ENCODE data around the gene SNAP25. TPM values are rescaled to one million over a fixed set of nuclear protein-coding genes. Genes with fewer than 3 reads are reported as not detected.

Gene SNAP25
- total RNA-seq, 1 experiment from 2014 or later, result not detected

GRCh38 chr20:10200330-10200729 is 18.3 kb upstream of the SNAP25 start:
- H3K4me1 ChIP-seq (replicated peaks; ENCODE audit: insufficient read depth), result no peaks in the 10 kb centered on the region
- H3K79me2 ChIP-seq (ENCODE audit: low read depth), result no peaks in the 10 kb centered on the region
- no peaks in the 10 kb centered on the region for H4K20me1 ChIP-seq (ENCODE audit: insufficient read depth)
- no peaks in the 10 kb centered on the region for H3K9me3 ChIP-seq (ENCODE audit: insufficient read depth, low read depth)
- ChIA-PET CTCF (interaction anchor here (0.7 kb wide), 1 partner anchor 1286 kb away, joined by 3 read pairs; no protein-coding TSS in a partner anchor), POLR2A (ENCODE audit: unreplicated experiment) (no interaction called here)
- no peak overlapping the region for H2AFZ ChIP-seq
- no peak overlapping the region for H3K4me3 ChIP-seq
- no peaks in the 10 kb centered on the region for H3K27me3 ChIP-seq (ENCODE audit: insufficient read depth, low read depth)
- no TSS peak for BruUV-seq (replicated peaks)
- H3K9me2 ChIP-seq (ENCODE audit: insufficient read depth), result no peaks in the 10 kb centered on the region
- H3K27ac ChIP-seq, result no peak overlapping the region
- H3K4me2 ChIP-seq, result no peak overlapping the region
- H3K36me3 ChIP-seq (ENCODE audit: low read depth), result no peaks in the 10 kb centered on the region
- no peak for DNase-seq
- intact Hi-C loops (cut with micrococcal nuclease; ENCODE audit: unreplicated experiment), result no loop called here
- no peaks in the 10 kb centered on the region for H3F3A ChIP-seq (ENCODE audit: insufficient read depth, low read depth)
- TF ChIP-seq EZH2 (IDR thresholded peaks at IDR 0.05; ENCODE audit: low read depth), result no peak
- TF ChIP-seq, protein P1, sequence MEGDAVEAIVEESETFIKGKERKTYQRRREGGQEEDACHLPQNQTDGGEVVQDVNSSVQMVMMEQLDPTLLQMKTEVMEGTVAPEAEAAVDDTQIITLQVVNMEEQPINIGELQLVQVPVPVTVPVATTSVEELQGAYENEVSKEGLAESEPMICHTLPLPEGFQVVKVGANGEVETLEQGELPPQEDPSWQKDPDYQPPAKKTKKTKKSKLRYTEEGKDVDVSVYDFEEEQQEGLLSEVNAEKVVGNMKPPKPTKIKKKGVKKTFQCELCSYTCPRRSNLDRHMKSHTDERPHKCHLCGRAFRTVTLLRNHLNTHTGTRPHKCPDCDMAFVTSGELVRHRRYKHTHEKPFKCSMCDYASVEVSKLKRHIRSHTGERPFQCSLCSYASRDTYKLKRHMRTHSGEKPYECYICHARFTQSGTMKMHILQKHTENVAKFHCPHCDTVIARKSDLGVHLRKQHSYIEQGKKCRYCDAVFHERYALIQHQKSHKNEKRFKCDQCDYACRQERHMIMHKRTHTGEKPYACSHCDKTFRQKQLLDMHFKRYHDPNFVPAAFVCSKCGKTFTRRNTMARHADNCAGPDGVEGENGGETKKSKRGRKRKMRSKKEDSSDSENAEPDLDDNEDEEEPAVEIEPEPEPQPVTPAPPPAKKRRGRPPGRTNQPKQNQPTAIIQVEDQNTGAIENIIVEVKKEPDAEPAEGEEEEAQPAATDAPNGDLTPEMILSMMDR (conservative IDR thresholded peaks at IDR 0.05), result no peak

GRCh38 chr20:10201321-10201870 is 17.2 kb upstream of the SNAP25 start:
- DNase-seq, result no peak
- Histone ChIP-seq H3K36me3 (ENCODE audit: low read depth) (no peaks in the 10 kb centered on the region), H3K27ac (no peak overlapping the region), H3K4me2 (no peak overlapping the region), H3K4me1 (replicated peaks; ENCODE audit: insufficient read depth) (no peaks in the 10 kb centered on the region), H3K9me3 (ENCODE audit: insufficient read depth, low read depth) (no peaks in the 10 kb centered on the region), H3K27me3 (ENCODE audit: insufficient read depth, low read depth) (no peaks in the 10 kb centered on the region), H3F3A (ENCODE audit: insufficient read depth, low read depth) (no peaks in the 10 kb centered on the region), H2AFZ (no peak overlapping the region), H4K20me1 (ENCODE audit: insufficient read depth) (no peaks in the 10 kb centered on the region), H3K79me2 (ENCODE audit: low read depth) (no peaks in the 10 kb centered on the region), H3K4me3 (no peak overlapping the region), H3K9me2 (ENCODE audit: insufficient read depth) (no peaks in the 10 kb centered on the region)
- ChIA-PET POLR2A (ENCODE audit: unreplicated experiment) (no interaction called here), CTCF (no interaction called here)
- TF ChIP-seq EZH2 (IDR thresholded peaks at IDR 0.05; ENCODE audit: low read depth), result no peak
- TF ChIP-seq, protein P1 (conservative IDR thresholded peaks at IDR 0.05), result no peak
- intact Hi-C loops (cut with micrococcal nuclease; ENCODE audit: unreplicated experiment), result no loop called here
- no TSS peak for BruUV-seq (replicated peaks)

DNA sequence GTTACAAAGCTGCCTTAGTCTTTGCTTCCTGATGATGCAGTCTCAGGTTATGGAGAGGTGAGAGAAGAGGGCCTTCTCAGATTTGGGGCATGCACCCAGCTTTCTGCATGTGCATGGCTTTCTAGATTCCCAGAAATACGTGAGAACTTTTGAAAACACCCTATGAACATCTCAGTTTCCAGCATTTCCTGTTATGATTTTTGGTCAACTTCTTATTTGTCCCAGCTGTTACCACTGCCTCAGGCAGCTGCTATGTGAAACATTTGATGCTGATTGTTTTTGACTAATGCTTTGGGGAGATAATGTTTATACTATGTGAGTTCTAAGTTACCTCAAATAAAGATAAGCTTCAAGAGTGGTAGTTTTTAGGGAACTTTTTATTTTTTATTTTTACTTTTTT is 9.5 kb upstream of the SNAP25 start:
- Histone ChIP-seq H3K27ac (no peak overlapping the region), H3K9me2 (ENCODE audit: insufficient read depth) (no peaks in the 10 kb centered on the region), H3K36me3 (ENCODE audit: low read depth) (no peaks in the 10 kb centered on the region), H3K4me1 (replicated peaks; ENCODE audit: insufficient read depth) (no peaks in the 10 kb centered on the region), H2AFZ (no peak overlapping the region), H3K79me2 (ENCODE audit: low read depth) (no peaks in the 10 kb centered on the region), H3K9me3 (ENCODE audit: insufficient read depth, low read depth) (no peaks in the 10 kb centered on the region), H3K4me3 (no peak overlapping the region), H3K4me2 (no peak overlapping the region), H4K20me1 (ENCODE audit: insufficient read depth) (no peaks in the 10 kb centered on the region), H3F3A (ENCODE audit: insufficient read depth, low read depth) (no peaks in the 10 kb centered on the region), H3K27me3 (ENCODE audit: insufficient read depth, low read depth) (no peaks in the 10 kb centered on the region; the same call in 1 of the 2 replicates)
- DNase-seq, result no peak
- BruUV-seq (replicated peaks), result no TSS peak
- TF ChIP-seq, protein P1 (conservative IDR thresholded peaks at IDR 0.05), result no peak
- no peak for TF ChIP-seq EZH2 (IDR thresholded peaks at IDR 0.05; ENCODE audit: low read depth)
- CTCF ChIA-PET, result no interaction called here
- intact Hi-C loops (cut with micrococcal nuclease; ENCODE audit: unreplicated experiment), result no loop called here
- POLR2A ChIA-PET (ENCODE audit: unreplicated experiment), result no interaction called here

Data from PC-9 (cell line).